ENCODE data around the gene CIB2. TPM values are rescaled to one million over a fixed set of nuclear protein-coding genes. Genes with fewer than 3 reads are reported as not detected.

The CIB2 gene
- total RNA-seq, result 10 to 100 TPM; 16.7 to 23.0 TPM

DNA sequence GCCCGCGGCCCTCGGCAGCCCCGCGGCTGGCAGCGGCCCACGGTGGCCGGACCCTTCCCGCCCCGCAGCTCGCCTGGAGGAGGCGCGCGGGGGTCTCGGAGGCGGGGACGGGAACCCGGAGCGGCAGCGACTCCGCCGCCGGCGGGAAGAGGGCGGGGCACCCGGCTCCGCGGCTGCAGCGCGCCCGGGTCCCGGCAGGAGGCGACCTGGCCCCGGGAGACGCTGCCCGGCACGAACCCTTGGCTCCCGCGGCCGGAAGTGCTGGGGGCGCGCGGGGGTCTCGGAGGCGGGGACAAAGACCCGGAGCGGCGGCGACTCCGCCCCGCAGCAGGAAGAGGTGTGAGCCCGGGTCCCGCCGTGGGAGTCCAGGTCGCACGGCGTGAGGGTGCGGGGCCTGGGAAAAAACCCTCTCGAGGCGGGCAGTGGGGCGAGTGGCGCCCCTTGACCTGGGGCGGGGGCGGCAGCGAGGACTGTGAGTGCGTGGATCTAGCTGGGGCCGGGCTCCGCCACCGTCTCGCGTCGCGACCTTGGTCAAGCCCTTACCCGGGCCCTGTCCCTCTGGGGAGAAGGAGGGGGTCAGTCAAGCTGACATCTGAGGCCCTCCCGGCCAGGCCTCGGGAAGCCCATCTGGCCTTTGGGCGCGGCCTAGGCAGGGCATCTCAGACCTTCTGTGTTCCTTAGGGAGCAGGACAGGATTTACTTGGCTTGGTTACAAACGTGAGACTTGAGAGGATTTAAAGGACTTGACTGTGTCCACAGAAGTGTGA lies at the start of gene CIB2:
Gene CIB2 (minus strand): TSS at position 151 of the 767 bp plus-strand sequence. CDS start 230 bp downstream, outside the sequence.
- peak within 1 kb of the TSS; percentile 76 to 77 for H3K27ac ChIP-seq
- peak within 1 kb of the TSS; percentile 64 to 67 for H3K4me3 ChIP-seq
- no peaks in the 10 kb centered on the region for H3K36me3 ChIP-seq
- no peaks in the 10 kb centered on the region for H3K9me3 ChIP-seq
- TF ChIP-seq, protein P1, sequence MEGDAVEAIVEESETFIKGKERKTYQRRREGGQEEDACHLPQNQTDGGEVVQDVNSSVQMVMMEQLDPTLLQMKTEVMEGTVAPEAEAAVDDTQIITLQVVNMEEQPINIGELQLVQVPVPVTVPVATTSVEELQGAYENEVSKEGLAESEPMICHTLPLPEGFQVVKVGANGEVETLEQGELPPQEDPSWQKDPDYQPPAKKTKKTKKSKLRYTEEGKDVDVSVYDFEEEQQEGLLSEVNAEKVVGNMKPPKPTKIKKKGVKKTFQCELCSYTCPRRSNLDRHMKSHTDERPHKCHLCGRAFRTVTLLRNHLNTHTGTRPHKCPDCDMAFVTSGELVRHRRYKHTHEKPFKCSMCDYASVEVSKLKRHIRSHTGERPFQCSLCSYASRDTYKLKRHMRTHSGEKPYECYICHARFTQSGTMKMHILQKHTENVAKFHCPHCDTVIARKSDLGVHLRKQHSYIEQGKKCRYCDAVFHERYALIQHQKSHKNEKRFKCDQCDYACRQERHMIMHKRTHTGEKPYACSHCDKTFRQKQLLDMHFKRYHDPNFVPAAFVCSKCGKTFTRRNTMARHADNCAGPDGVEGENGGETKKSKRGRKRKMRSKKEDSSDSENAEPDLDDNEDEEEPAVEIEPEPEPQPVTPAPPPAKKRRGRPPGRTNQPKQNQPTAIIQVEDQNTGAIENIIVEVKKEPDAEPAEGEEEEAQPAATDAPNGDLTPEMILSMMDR (IDR thresholded peaks at IDR 0.05), result peak; percentile 70 to 94 (median 84)
- TF ChIP-seq POLR2AphosphoS5 (IDR thresholded peaks at IDR 0.05), result no peak
- TF ChIP-seq POLR2A (IDR thresholded peaks at IDR 0.05), result peak; percentile 15
- peak; percentile 58 for DNase-seq (ENCODE audit: low spot score)
- peaks cover 10% of the 10 kb centered on the region for H3K4me1 ChIP-seq (replicated peaks)
- WGBS, result under 1% methylated on average over 66 of the region's 79 CpGs
- intact Hi-C loops (cut with DNase I), result loop anchor here (5.0 kb wide), 1 partner anchor 111 kb away; no protein-coding TSS in a partner anchor
- H3K27me3 ChIP-seq (replicated peaks; ENCODE audit: insufficient read depth), result no peaks in the 10 kb centered on the region

DNA sequence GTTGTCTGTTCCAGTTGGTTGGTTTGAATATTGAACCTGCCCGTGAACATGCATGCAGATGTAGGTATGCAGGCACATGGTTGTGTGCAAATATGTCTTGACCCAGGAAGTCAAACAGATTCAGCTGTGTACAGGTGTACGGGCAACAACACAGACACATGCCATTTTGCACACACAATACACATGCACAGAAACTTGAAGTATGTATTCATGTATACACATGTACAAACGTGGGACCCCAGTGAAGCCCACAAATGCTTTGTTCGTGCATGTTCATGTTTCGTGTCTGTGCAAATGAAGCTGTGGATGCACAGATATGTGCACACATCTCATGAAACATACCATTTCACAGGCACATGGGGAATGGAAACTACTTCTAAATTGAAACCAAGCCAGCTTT lies 48.7 kb upstream of the CIB2 start:
- H3K4me3 ChIP-seq, result no peak overlapping the region
- whole genome bisulfite sequencing, result 78% methylated on average over 5 of the region's 5 CpGs
- no peaks in the 10 kb centered on the region for H3K4me1 ChIP-seq (replicated peaks)
- no peaks in the 10 kb centered on the region for H3K27me3 ChIP-seq (replicated peaks; ENCODE audit: insufficient read depth)
- no peaks in the 10 kb centered on the region for H3K36me3 ChIP-seq
- intact Hi-C loops (cut with DNase I), result loop anchor here (5.0 kb wide), 1 partner anchor 62 kb away; no protein-coding TSS in a partner anchor
- H3K9me3 ChIP-seq, result no peaks in the 10 kb centered on the region
- no peak overlapping the region for H3K27ac ChIP-seq
- TF ChIP-seq POLR2AphosphoS5 (IDR thresholded peaks at IDR 0.05) (no peak), POLR2A (IDR thresholded peaks at IDR 0.05) (no peak)
- no peak for DNase-seq (ENCODE audit: low spot score)

DNA sequence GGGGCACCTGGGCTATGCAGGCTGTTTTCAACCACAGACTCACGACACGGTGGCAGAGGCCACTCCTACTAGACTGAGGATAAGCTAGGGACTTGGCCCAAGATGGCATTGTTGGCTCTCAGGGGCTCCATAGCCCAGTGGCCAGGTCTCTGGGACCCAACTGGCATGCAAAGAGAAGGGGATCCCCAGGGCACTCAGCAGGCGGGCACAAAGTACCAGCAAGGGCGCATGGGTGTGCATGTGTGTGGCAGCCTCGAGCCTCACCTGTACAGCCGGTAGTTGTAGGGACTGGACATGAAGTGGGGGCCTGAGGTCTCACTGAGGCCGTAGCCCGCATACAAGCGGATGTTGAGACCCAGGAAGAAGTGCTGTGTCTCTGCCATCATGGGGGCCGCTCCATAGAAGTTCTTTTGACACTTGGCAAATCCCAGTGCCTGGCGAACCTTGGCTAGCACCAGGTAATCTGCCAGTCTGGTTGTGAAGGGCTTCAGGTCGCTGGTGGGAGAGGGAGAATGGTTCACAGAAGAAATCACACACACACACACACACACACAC lies 48.1 kb upstream of the CIB2 start:
- no peak overlapping the region for H3K4me3 ChIP-seq
- TF ChIP-seq POLR2AphosphoS5 (IDR thresholded peaks at IDR 0.05), result no peak
- TF ChIP-seq, protein P1 (IDR thresholded peaks at IDR 0.05), result no peak
- TF ChIP-seq POLR2A (IDR thresholded peaks at IDR 0.05), result no peak
- intact Hi-C loops (cut with DNase I), result loop anchor here (5.0 kb wide), 1 partner anchor 63 kb away; no protein-coding TSS in a partner anchor
- no peak overlapping the region for H3K27ac ChIP-seq
- WGBS, result 89% methylated on average over 12 of the region's 12 CpGs
- no peaks in the 10 kb centered on the region for H3K36me3 ChIP-seq
- no peaks in the 10 kb centered on the region for H3K9me3 ChIP-seq
- no peak for DNase-seq (ENCODE audit: low spot score)
- H3K27me3 ChIP-seq (replicated peaks; ENCODE audit: insufficient read depth), result no peaks in the 10 kb centered on the region
- H3K4me1 ChIP-seq (replicated peaks), result no peaks in the 10 kb centered on the region

DNA sequence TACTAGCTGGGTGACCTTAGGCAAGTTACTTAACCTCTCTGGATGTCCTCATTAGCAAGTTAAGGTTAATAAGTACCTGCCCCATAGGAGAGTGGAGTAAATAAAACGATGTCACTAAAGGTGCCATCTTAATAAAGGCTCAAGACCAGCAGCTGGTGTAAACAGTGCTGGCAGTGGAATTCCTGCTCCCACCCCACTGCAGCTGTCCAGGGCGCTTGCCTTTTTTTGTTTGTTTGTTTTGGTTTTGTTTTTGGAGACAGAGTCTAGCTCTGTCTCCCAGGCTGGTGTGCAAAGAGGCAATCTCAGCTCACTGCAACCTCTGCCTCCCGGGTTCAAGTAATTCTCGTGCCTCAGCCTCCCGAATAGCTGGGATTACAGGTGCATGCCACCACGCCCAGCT lies 46.8 kb upstream of the CIB2 start:
- Histone ChIP-seq H3K27me3 (replicated peaks; ENCODE audit: insufficient read depth) (no peaks in the 10 kb centered on the region), H3K4me3 (no peak overlapping the region), H3K36me3 (no peaks in the 10 kb centered on the region), H3K9me3 (no peaks in the 10 kb centered on the region), H3K4me1 (replicated peaks) (no peaks in the 10 kb centered on the region), H3K27ac (no peak overlapping the region)
- intact Hi-C loops (cut with DNase I), result loop anchor here (5.0 kb wide), 1 partner anchor 64 kb away; no protein-coding TSS in a partner anchor
- 86% methylated on average over 6 of the region's 6 CpGs for WGBS
- TF ChIP-seq, protein P1 (IDR thresholded peaks at IDR 0.05), result no peak
- TF ChIP-seq POLR2AphosphoS5 (IDR thresholded peaks at IDR 0.05) (no peak), POLR2A (IDR thresholded peaks at IDR 0.05) (no peak)
- DNase-seq (ENCODE audit: low spot score), result no peak

DNA sequence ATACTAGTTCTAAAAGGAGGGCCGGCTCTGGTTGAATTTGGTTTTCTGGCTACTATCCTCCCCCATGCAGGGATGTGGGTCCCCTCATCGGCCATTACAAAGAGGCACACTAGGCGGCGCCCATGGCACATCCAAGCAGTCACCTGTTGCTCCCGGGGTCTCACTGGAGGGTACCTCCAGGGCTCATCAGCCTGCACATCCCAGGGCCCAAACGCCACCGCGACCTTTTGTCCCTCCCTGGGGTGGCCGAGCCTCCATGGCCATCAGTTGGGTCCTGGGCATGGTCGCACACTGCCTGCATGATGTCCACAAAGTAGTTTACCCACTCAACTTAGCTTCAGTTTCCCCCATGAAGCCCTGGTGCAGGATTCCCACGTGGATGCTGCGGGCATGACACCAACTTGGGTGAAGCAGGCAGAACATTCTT lies 46.2 kb upstream of the CIB2 start:
- Histone ChIP-seq H3K27ac (no peak overlapping the region), H3K36me3 (no peaks in the 10 kb centered on the region), H3K9me3 (no peaks in the 10 kb centered on the region), H3K27me3 (replicated peaks; ENCODE audit: insufficient read depth) (no peaks in the 10 kb centered on the region), H3K4me3 (no peak overlapping the region), H3K4me1 (replicated peaks) (no peaks in the 10 kb centered on the region)
- TF ChIP-seq POLR2A (IDR thresholded peaks at IDR 0.05), result no peak
- TF ChIP-seq, protein P1 (IDR thresholded peaks at IDR 0.05), result peak in 3 of 4 experiments; percentile 43 to 70 (median 56)
- intact Hi-C loops (cut with DNase I), result loop anchor here (5.0 kb wide), 1 partner anchor 65 kb away; no protein-coding TSS in a partner anchor
- peak; percentile 28 for DNase-seq (ENCODE audit: low spot score)
- whole genome bisulfite sequencing, result 25% methylated on average over 9 of the region's 12 CpGs

All from prostate gland (tissue), 2 donors.